Right atrium auricular region (tissue), 2 donors: ENCODE measurements around the gene MGMT. TPM values are rescaled to one million over a fixed set of nuclear protein-coding genes. Genes with fewer than 3 reads are reported as not detected.

ENCODE experiments used
- DNase-seq: peaks from one replicate; pipeline ENCODE4 v3.0.0-alpha.2; 2019; ENCODE audit warnings: low spot score
- H3K27ac ChIP-seq, 2 donors: fragments of 200-600 bp; sonication (generic); 1 replicate in 1 of 2; 2 replicates in 1 of 2; pipeline ENCODE4 v1.5.1; 2016 to 2019
- H3K27me3 ChIP-seq, 2 donors: fragments of 200-600 bp; sonication (generic); one replicate each; pipeline versions ENCODE4 v1.5.1 to v1.6.0; 2017 to 2019
- H3K36me3 ChIP-seq: fragments of 200-600 bp; sonication (generic); one replicate; pipeline ENCODE4 v1.5.1; 2016
- H3K4me1 ChIP-seq, 2 donors: fragments of 200-600 bp; sonication (generic); one replicate each; pipeline versions ENCODE4 v1.5.1 to v1.6.0; 2017 to 2019
- H3K4me3 ChIP-seq, 2 donors: fragments of 200-600 bp; sonication (generic); 1 replicate in 1 of 2; 2 replicates in 1 of 2; pipeline ENCODE4 v1.5.1; 2017 to 2019; ENCODE audit warnings: mild to moderate bottlenecking in 1 of 2, moderate library complexity in 1 of 2
- H3K9me3 ChIP-seq, 2 donors: fragments of 200-600 bp; sonication (generic); one replicate each; pipeline ENCODE4 v1.5.1; 2019
- CTCF ChIP-seq, 2 donors: fragments of 200-600 bp; sonication (generic); IDR thresholded peaks; one replicate each; pipeline ENCODE4 v1.5.1; 2019; ENCODE audit warnings: antibody characterized with exemption in 2 of 2
- total RNA-seq, 2 donors: library from RNA; depleted of rRNA; stranded (reverse); fragments of >200 nt; gene quantifications; one replicate each; pipeline ENCODE4 v1.1.0, GENCODE V29; 2016

The MGMT gene
- total RNA-seq, 2 donors from 2014 or later = 18.2 to 19.2 TPM

GRCh38 chr10:129506101-129506797 is 39.2 kb downstream of the MGMT start:
- Histone ChIP-seq H3K36me3 (no peaks in the 10 kb centered on the region), H3K4me3 (no peak overlapping the region), H3K27ac (no peak overlapping the region), H3K27me3 (no peaks in the 10 kb centered on the region), H3K4me1 (no peaks in the 10 kb centered on the region), H3K9me3 (no peaks in the 10 kb centered on the region)
- DNase-seq = no peak
- no peak for TF ChIP-seq CTCF (IDR thresholded peaks at IDR 0.05)

- Histone ChIP-seq H3K27me3 (no peaks in the 10 kb centered on the region), H3K9me3 (no peaks in the 10 kb centered on the region), H3K36me3 (no peaks in the 10 kb centered on the region), H3K4me3 (no peak overlapping the region), H3K4me1 (no peaks in the 10 kb centered on the region), H3K27ac (no peak overlapping the region)
- no peak for TF ChIP-seq CTCF (IDR thresholded peaks at IDR 0.05)
- DNase-seq = no peak
Observed at GRCh38 chr10:129507216-129507889, 40.3 kb downstream of the MGMT start.

- no peak for DNase-seq
- no peak overlapping the region for H3K27ac ChIP-seq
- no peak for TF ChIP-seq CTCF (IDR thresholded peaks at IDR 0.05)
- H3K36me3 ChIP-seq = no peaks in the 10 kb centered on the region
- no peaks in the 10 kb centered on the region for H3K27me3 ChIP-seq
- H3K4me1 ChIP-seq = no peaks in the 10 kb centered on the region
- no peak overlapping the region for H3K4me3 ChIP-seq
- H3K9me3 ChIP-seq = no peaks in the 10 kb centered on the region
Observed at GRCh38 chr10:129509155-129509554, 42.1 kb downstream of the MGMT start.

GRCh38 chr10:129509835-129510234 is 42.8 kb downstream of the MGMT start:
- no peak overlapping the region for H3K4me3 ChIP-seq
- no peaks in the 10 kb centered on the region for H3K27me3 ChIP-seq
- no peaks in the 10 kb centered on the region for H3K4me1 ChIP-seq
- DNase-seq = no peak
- TF ChIP-seq CTCF (IDR thresholded peaks at IDR 0.05) = no peak
- no peaks in the 10 kb centered on the region for H3K9me3 ChIP-seq
- no peaks in the 10 kb centered on the region for H3K36me3 ChIP-seq
- no peak overlapping the region for H3K27ac ChIP-seq

- H3K4me1 ChIP-seq = no peaks in the 10 kb centered on the region
- peak; percentile 21 for DNase-seq
- no peaks in the 10 kb centered on the region for H3K36me3 ChIP-seq
- no peak overlapping the region for H3K4me3 ChIP-seq
- no peak overlapping the region for H3K27ac ChIP-seq
- no peaks in the 10 kb centered on the region for H3K27me3 ChIP-seq
- H3K9me3 ChIP-seq = no peaks in the 10 kb centered on the region
- TF ChIP-seq CTCF (IDR thresholded peaks at IDR 0.05) = no peak
Observed at GRCh38 chr10:129511086-129511485, 44.0 kb downstream of the MGMT start.
